NCI-H460 (cell line): ENCODE data around the gene CEP152. TPM values are rescaled to one million over a fixed set of nuclear protein-coding genes. Genes with fewer than 3 reads are reported as not detected.

ENCODE experiments used
- DNase-seq: peaks from one replicate; pipeline ENCODE4 v3.0.0-alpha.2; 2016; ENCODE audit warnings: low read depth; ENCODE audit errors: extremely low read depth
- total RNA-seq: library from RNA; depleted of rRNA; stranded (reverse); fragments of >200 nt; shearing (Covaris generic); gene quantifications from 2 replicates; pipeline ENCODE4 v1.2.3, GENCODE V29; 2014; rRNA removed

Gene CEP152
- total RNA-seq, 1 experiment from 2014 or later, result 12.5 TPM

- DNase-seq, result no peak
These were observed 102.2 kb downstream of the CEP152 start for GRCh38 chr15:48708641-48709040.

GRCh38 chr15:48705381-48705780 is 105.5 kb downstream of the CEP152 start:
- no peak for DNase-seq

GRCh38 chr15:48703544-48703943 is 107.3 kb downstream of the CEP152 start:
- DNase-seq, result no peak

- DNase-seq, result peak; percentile 41
These were observed 108.2 kb downstream of the CEP152 start for GRCh38 chr15:48702569-48703236.

- no peak for DNase-seq
These were observed 114.1 kb downstream of the CEP152 start for GRCh38 chr15:48696627-48697312.

- DNase-seq, result no peak
These were observed 114.9 kb downstream of the CEP152 start for GRCh38 chr15:48695827-48696573.

GRCh38 chr15:48695088-48695826 is 115.6 kb downstream of the CEP152 start:
- no peak for DNase-seq

GRCh38 chr15:48693484-48693883 is 117.4 kb downstream of the CEP152 start:
- DNase-seq, result no peak

GRCh38 chr15:48688493-48688892 is 122.4 kb downstream of the CEP152 start:
- no peak for DNase-seq

Other genes with a start within 250 kb of the CEP152 start
- gene FBN1, start 165.4 kb downstream of the CEP152 start, total RNA-seq, result 9.3 and 9.9 TPM in 2 replicates
- 229 and 253 TPM in 2 replicates for gene EID1, start 67.1 kb upstream of the CEP152 start, total RNA-seq
- gene SHC4, start 152.8 kb upstream of the CEP152 start, total RNA-seq, result 10.9 and 11.9 TPM in 2 replicates
- 29.2 and 30.2 TPM in 2 replicates for gene SECISBP2L, start 235.4 kb upstream of the CEP152 start, total RNA-seq